PFSK-1 (cell line): ENCODE measurements around the gene TBC1D17.

ENCODE experiments used
- FOXP2 ChIP-seq: optimal IDR thresholded peaks from 2 replicates; pipeline ENCODE3; 2011; ENCODE audit warnings: borderline replicate concordance, control low read depth, inconsistent platforms; ENCODE audit not compliant: insufficient read depth; ENCODE audit errors: extremely low read length, extremely low read depth
- POLR2AphosphoS5 ChIP-seq: IDR thresholded peaks from 2 replicates; pipeline ENCODE4 v1.6.1; 2012; ENCODE audit warnings: low read depth, mild to moderate bottlenecking, control low read depth, low read length, moderate library complexity
- SIN3A ChIP-seq: IDR thresholded peaks from 2 replicates; pipeline ENCODE4 v1.6.1; 2012; ENCODE audit warnings: mild to moderate bottlenecking, low read length, moderate library complexity, borderline replicate concordance; ENCODE audit not compliant: insufficient read depth
- TAF1 ChIP-seq: IDR thresholded peaks from 2 replicates; pipeline ENCODE4 v1.6.1; 2012; ENCODE audit warnings: low read length, control low read depth, borderline replicate concordance; ENCODE audit not compliant: insufficient read depth
- TF ChIP-seq, protein P1 (sequence below), 2 experiments: IDR thresholded peaks; 2 replicates each; pipeline versions ENCODE4 v1.6.1 to v1.8.0; 2011 to 2012; ENCODE audit warnings: low read depth in 2 of 2, low read length in 2 of 2, control low read depth in 1 of 2, inconsistent platforms in 1 of 2, mild to moderate bottlenecking in 1 of 2, moderate library complexity in 1 of 2; ENCODE audit not compliant: insufficient read depth in 1 of 2

The TBC1D17 gene

DNA sequence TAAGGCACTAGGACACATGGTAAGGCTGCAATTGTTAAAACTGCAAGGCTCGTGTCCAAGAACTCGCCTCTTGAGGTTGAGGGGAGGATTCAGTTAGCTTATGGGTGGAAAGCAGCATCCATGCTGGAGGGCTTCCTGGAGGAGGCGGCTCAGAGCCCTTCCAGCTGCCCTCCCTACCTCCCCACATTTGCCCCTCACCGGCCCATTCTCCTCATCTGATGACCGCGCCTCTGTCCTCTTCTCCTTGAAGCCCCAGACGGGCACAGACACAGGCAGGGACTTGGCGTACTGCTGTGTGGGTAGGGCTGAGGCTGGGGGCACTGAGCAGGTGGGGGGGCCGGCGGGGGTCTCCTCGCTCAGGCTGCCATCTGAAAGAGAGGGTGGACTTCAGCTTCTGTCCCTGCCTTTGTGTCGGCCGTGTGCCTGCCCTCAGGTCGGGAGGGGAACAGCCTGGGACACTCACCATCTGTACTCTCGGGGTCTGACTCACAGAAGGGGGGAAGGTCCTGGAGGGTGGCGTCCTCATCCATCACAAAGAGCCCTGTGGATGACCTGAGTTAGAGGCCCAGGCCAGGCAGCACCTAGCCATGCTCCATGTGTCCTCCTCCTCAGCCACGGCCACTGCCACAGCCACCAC, 6.0 kb upstream of the TBC1D17 start:
- no peak for TF ChIP-seq FOXP2
- TF ChIP-seq TAF1: no peak
- no peak for TF ChIP-seq SIN3A
- TF ChIP-seq, protein P1, sequence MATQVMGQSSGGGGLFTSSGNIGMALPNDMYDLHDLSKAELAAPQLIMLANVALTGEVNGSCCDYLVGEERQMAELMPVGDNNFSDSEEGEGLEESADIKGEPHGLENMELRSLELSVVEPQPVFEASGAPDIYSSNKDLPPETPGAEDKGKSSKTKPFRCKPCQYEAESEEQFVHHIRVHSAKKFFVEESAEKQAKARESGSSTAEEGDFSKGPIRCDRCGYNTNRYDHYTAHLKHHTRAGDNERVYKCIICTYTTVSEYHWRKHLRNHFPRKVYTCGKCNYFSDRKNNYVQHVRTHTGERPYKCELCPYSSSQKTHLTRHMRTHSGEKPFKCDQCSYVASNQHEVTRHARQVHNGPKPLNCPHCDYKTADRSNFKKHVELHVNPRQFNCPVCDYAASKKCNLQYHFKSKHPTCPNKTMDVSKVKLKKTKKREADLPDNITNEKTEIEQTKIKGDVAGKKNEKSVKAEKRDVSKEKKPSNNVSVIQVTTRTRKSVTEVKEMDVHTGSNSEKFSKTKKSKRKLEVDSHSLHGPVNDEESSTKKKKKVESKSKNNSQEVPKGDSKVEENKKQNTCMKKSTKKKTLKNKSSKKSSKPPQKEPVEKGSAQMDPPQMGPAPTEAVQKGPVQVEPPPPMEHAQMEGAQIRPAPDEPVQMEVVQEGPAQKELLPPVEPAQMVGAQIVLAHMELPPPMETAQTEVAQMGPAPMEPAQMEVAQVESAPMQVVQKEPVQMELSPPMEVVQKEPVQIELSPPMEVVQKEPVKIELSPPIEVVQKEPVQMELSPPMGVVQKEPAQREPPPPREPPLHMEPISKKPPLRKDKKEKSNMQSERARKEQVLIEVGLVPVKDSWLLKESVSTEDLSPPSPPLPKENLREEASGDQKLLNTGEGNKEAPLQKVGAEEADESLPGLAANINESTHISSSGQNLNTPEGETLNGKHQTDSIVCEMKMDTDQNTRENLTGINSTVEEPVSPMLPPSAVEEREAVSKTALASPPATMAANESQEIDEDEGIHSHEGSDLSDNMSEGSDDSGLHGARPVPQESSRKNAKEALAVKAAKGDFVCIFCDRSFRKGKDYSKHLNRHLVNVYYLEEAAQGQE (IDR thresholded peaks at IDR 0.05; ENCODE audit: insufficient read depth in 1 of 2, low read depth in 2 of 2, low read length in 2 of 2): no peak
- no peak for TF ChIP-seq POLR2AphosphoS5

DNA sequence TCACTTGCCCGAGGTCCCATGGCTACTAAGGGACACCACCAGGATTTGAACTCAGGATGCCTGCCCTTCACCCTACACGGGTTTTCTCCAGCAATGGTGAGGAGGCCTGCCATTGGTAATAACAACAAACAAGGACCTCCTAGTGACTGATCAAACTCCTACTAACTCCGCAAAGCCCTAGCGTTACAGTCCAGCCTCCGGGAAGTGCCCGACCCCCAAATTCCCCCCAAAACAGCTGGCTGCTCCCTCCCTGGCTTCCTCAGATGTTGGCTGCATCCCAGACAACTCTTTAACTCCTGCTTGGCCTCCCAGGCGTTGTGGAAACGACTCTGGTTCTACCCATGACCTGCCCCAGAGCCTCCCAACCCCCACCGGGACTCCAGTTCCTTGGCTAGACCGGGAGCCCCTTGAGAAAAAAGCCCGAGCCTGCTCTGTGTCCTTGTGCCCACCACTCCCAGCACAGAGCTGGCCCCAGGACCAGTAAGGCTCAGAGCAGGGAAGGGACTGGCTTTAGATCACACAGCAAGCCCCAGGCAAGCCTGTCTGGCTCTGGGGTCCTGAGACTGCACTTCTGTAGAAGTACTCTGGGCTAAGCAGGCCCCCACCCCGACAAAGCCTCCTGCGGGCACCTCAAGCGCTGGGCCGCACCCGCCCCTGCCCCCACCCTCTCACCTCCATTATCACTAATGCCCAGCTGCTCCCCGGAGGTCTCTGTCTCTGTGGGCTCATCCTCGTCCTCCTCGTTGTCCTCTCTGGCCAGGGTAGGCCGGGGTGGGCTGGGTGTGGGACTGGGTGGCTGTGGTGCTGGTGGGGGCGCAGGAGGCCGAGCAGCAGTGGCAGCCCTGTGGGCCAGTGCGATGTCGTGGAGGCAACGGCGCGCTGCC, 5.0 kb upstream of the TBC1D17 start:
- TF ChIP-seq TAF1 (no peak), FOXP2 (no peak), POLR2AphosphoS5 (no peak), SIN3A (no peak)
- TF ChIP-seq, protein P1 (IDR thresholded peaks at IDR 0.05; ENCODE audit: insufficient read depth in 1 of 2, low read depth in 2 of 2, low read length in 2 of 2): no peak

DNA sequence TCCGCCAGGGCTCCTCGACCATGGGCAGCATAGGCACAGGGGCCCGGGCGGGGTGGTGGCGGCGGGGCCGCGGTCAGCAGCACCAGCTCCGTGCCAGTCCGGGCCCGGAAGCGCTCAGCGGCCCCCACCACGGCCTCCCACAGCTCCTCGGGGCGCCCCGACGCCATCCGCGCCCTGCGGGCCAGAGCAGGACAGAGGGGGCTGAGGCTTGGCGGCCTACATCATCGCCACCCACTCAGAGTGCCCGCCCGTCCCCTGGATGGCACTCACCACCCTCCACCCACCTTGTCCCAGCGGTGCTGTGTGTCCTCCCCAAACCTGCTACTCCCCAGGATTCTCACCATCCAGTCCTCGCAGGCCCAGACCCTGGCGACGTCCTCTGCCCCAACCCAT, 4.4 kb upstream of the TBC1D17 start:
- TF ChIP-seq FOXP2 (no peak), TAF1 (no peak), SIN3A (no peak), POLR2AphosphoS5 (no peak)
- TF ChIP-seq, protein P1 (IDR thresholded peaks at IDR 0.05; ENCODE audit: insufficient read depth in 1 of 2, low read depth in 2 of 2, low read length in 2 of 2): no peak

DNA sequence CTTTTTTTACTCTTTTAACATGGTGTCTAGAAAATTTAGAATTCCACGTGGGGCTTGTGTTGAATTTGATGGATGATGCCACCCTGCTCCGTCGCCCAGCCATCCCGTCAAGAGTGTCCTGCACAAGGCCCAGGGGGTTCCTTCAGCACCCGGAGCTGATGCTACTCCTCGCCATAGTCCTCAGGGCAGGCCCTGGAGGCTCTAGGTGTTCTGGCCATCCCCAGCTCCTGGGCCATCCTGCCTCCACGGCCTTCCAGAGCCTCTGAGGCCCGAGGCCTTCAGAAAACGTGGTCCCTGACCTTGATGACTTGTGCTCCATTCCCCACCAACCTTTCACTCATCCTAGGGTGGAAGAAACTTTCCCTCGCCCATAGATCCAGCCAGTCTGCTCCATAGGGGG, 3.7 kb upstream of the TBC1D17 start:
- TF ChIP-seq SIN3A (no peak), FOXP2 (no peak), TAF1 (no peak), POLR2AphosphoS5 (no peak)
- TF ChIP-seq, protein P1 (IDR thresholded peaks at IDR 0.05; ENCODE audit: insufficient read depth in 1 of 2, low read depth in 2 of 2, low read length in 2 of 2): no peak
